GM19099 (cell line): ENCODE results near the gene RCE1.
A peak's percentile ranks its signal among the peaks of the same experiment; 100 is the strongest.

Source experiments
- POLR2A ChIP-seq: IDR thresholded peaks from 3 replicates; pipeline ENCODE4 v1.6.1; 2011; ENCODE audit warnings: low read depth; ENCODE audit not compliant: insufficient read length; ENCODE audit errors: extremely low read depth

RCE1 gene, protein sequence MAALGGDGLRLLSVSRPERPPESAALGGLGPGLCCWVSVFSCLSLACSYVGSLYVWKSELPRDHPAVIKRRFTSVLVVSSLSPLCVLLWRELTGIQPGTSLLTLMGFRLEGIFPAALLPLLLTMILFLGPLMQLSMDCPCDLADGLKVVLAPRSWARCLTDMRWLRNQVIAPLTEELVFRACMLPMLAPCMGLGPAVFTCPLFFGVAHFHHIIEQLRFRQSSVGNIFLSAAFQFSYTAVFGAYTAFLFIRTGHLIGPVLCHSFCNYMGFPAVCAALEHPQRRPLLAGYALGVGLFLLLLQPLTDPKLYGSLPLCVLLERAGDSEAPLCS

DNA sequence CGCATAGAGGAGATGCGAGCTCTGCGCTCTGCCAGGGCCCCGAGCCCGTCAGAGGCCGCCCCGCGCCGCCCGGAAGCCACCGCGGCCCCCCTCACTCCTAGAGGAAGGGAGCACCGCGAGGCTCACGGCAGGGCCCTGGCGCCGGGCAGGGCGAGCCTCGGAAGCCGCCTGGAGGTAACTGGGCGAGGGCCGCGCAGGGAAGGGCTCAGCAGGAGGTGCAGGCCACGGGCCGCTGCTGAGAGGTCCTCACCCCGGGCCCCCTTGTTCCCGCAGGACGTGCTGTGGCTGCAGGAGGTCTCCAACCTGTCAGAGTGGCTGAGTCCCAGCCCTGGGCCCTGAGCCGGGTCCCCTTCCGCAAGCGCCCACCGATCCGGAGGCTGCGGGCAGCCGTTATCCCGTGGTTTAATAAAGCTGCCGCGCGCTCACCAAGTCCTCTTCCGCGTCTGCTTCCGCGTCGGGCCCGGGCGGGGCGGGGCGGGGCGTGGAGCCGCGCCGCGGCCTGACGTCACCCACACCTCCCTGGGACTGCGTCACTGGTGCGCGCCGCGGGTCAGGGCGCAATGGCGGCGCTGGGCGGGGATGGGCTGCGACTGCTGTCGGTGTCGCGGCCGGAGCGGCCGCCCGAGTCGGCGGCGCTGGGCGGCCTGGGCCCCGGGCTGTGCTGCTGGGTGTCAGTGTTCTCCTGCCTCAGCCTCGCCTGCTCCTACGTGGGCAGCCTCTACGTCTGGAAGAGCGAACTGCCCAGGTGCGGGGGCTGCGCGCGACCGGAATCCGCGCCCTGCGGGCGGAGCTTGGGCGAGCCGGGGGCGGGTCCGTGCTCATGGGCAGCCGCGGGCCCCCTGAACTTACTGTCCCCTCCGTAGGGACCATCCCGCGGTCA, at the start of gene RCE1:
RCE1 (plus strand) TSS at position 546 of the 880 bp plus-strand sequence; CDS start at position 561, 15 bp downstream.
- peak; percentile 96 for TF ChIP-seq POLR2A

DNA sequence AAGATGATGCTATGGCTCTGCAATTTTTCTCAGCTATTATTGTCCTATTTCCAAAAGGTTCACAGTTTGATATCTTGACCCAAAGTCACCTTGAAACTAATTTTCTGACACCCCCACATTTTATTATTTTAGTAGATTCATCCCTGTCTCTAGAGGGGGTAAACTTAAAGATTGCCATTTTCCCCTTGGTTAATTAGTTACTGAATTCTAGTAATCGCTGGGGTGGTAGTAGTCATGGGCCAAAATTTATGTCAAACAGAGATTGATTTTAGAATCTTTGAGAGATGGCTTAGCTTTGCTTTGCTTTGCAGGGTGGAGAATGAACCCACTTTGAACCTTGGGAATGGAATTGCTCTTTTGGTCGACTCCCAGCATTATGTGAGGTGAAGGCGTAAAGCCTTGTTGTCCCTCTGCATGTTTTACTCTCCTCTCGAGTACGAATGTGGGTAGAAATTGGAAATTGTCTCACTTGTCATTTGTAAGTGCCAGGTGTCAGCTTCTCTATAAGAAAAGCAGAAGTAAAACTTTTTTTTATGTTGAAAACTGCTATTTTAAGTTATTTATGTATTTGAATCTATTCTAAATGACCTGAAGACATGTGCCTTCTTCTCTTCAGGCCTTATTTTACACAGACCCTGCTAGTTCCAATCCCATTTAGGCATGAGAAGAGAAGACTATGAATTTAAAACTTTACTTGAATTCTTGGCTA, 42.4 kb upstream of the RCE1 start:
- TF ChIP-seq POLR2A, result no peak

- no peak for TF ChIP-seq POLR2A
These were observed 33.6 kb upstream of the RCE1 start for GRCh38 chr11:66809592-66809991.

DNA sequence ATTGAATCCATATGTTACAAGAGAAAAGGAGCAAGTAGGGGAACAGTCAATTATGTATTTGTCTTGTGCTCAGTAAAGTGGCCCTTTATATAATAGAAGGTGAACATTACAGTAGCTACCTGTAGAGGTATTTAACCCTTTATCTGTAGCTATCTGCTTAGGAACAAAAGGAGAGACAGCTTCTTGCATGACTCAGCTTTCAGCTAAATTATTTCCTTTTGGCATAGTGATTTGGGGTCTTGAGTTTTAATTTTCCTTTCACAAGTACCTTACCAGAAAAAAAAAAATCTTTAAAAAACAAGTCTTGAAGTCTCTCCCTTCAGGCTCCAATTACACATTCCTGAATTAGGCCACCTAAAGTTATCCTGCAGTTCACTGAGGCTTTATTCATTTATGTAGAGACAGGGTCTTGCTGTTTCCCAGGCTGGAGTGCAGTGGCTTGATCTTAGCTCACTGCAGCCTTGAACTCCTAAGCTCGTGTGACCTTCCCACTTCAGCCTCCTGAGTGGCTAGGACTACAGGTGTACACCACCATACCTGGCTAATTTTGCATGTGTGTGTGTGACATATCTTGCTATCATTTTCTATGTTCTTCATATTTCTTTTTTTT, 32.6 kb upstream of the RCE1 start:
- no peak for TF ChIP-seq POLR2A

DNA sequence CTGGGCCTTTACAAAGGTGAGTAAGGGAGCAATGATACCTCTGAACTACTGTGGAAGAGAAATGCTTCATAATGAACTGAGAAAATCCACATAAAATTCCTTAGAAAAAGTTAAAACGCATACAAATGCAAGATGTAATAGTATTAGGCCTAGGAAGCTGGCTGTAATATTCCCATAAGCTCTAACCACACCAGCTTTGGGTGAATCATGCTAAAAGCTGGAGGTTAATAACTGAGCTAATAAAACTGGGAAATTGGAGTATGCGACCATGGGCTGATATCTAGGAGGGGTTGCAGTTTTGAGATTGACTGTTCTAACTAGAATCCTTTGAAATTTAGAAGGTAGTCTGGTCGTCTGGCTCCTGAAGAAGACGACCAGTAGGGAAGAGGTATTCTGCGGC, 28.6 kb upstream of the RCE1 start:
- TF ChIP-seq POLR2A, result no peak

DNA sequence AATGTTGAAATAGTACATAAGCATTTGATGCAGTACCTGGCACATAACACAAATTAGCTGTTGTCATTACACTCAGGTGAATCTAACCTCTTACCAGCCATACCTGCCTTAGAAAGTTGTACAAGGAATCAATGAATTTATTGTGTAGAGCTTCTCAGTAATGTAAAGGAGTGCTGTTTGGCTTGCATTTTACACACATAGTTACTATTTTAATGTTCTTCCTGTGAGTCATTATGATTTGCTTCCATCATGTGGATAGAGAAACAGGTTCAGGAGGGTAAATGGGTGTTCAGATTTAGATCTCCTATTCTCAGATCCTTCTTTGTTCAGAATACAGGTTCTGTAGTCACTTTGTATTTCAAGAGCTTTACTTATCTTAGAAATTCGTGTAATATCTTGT, 27.6 kb upstream of the RCE1 start:
- TF ChIP-seq POLR2A, result no peak

- no peak for TF ChIP-seq POLR2A
These were observed 24.8 kb upstream of the RCE1 start for GRCh38 chr11:66818231-66818955.

DNA sequence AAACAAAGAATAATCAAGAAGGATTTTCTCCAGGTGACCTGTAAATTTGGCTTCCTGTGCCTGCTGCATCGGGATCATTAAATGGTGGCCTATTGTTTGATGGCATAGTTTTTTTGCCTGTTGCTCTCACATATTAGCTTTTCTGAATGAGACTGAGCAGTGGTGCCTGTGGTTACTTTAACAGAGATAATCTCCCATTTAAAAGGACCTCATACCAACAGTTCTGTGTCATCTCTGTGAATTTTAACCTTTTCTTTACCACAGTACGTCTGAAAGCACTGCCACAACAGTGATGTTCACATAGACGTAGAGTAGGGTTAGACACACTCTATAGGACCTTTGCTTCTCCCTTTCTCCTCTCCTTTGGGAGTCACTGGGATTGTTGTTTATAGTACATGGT, 22.9 kb upstream of the RCE1 start:
- no peak for TF ChIP-seq POLR2A

GRCh38 chr11:66820901-66821300, 22.3 kb upstream of the RCE1 start:
- TF ChIP-seq POLR2A, result no peak

DNA sequence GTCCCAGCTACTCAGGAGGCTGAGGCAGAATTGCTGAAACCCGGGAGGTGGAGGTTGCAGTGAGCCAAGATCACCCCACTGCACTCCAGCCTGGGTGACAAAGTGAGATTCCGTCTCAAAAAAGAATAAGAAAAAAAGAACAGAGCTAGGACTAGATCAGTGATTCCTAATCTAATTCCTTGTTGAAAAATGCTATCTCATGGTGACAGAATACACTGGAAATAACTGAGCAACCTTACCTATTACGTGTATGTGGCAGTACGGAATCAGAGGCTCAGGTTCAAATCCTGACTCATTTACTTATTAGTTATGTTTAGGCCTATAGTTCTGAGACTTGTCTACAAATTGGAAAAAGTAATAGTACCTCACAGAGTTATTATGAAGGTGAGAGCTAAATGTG, 19.5 kb upstream of the RCE1 start:
- TF ChIP-seq POLR2A, result no peak

GRCh38 chr11:66834539-66834845, 8.7 kb upstream of the RCE1 start:
- no peak for TF ChIP-seq POLR2A

- TF ChIP-seq POLR2A, result no peak
These were observed 8.3 kb upstream of the RCE1 start for GRCh38 chr11:66834943-66835342.

GRCh38 chr11:66835768-66836405, 7.4 kb upstream of the RCE1 start:
- no peak for TF ChIP-seq POLR2A
